HepG2 (cell line): Measurements from ENCODE around the gene FRMD5.

Source experiments
- DMAP1 ChIP-seq: IDR thresholded peaks from 2 replicates; pipeline ENCODE4 v1.6.1; 2016
- EZH2 ChIP-seq: conservative IDR thresholded peaks from 2 replicates; pipeline ENCODE4 v1.6.1; 2012; ENCODE audit warnings: mild to moderate bottlenecking, low read depth, low read length, moderate library complexity
- POLR2AphosphoS5 ChIP-seq: IDR thresholded peaks from 2 replicates; pipeline ENCODE4 v1.6.1; 2012; ENCODE audit warnings: low read depth, low read length
- THAP9 ChIP-seq: sonication (generic); formaldehyde crosslinking; IDR thresholded peaks from 2 replicates; pipeline ENCODE4; 2020; ENCODE audit warnings: missing genetic modification reagents, mild to moderate bottlenecking, borderline replicate concordance
- TF ChIP-seq, protein P1 (sequence below): IDR thresholded peaks from 2 replicates; pipeline ENCODE4 v1.6.1; 2016; ENCODE audit warnings: mild to moderate bottlenecking, missing biosample characterization, missing genetic modification reagents

GRCh38 chr15:44082558-44083157, 112.4 kb downstream of the FRMD5 start:
- no peak for TF ChIP-seq DMAP1 (CRISPR knock-in tag)
- no peak for TF ChIP-seq EZH2
- TF ChIP-seq POLR2AphosphoS5, result no peak
- TF ChIP-seq, protein P1, sequence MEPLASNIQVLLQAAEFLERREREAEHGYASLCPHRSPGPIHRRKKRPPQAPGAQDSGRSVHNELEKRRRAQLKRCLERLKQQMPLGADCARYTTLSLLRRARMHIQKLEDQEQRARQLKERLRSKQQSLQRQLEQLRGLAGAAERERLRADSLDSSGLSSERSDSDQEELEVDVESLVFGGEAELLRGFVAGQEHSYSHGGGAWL (CRISPR knock-in tag), result no peak
- no peak for TF ChIP-seq THAP9 (CRISPR knock-in tag)
